Measurements from ENCODE around the gene MC1R.

GRCh38 chr16:89953671-89954406 is 35.2 kb downstream of the MC1R start:
- no peak for TF ChIP-seq CTCF (IDR thresholded peaks at IDR 0.05; ENCODE audit: low read depth, low read length)
- no peak for TF ChIP-seq MAX (IDR thresholded peaks at IDR 0.05; ENCODE audit: low read depth, low read length)
- TF ChIP-seq POLR2A (IDR thresholded peaks at IDR 0.05; ENCODE audit: extremely low read depth, insufficient read length): no peak
- TF ChIP-seq MYC (IDR thresholded peaks at IDR 0.05; ENCODE audit: low read depth, low read length): no peak
